GM18873 (cell line): ENCODE measurements around the gene RASSF6.
"Not testable (repeated sequence)": the region's sequence is repeated elsewhere in the genome, so short reads cannot be mapped to it uniquely, and the experiment has no call there.

Experiments
- ATAC-seq: cut with Tn5 transposase; IDR thresholded peaks from one replicate; pipeline ENCODE4 v1.9.1; 2021; ENCODE audit warnings: mild to moderate bottlenecking, moderate library complexity, moderate number of reproducible peaks; ENCODE audit not compliant: unreplicated experiment, low FRiP score

Gene RASSF6

GRCh38 chr4:73585345-73585744, 34.9 kb downstream of the RASSF6 start:
- ATAC-seq = no peak

GRCh38 chr4:73583666-73584065, 36.6 kb downstream of the RASSF6 start:
- ATAC-seq = no peak

GRCh38 chr4:73577371-73577770, 42.9 kb downstream of the RASSF6 start:
- ATAC-seq = no peak

- no peak for ATAC-seq
Observed at GRCh38 chr4:73576381-73576780, 43.9 kb downstream of the RASSF6 start.

- no peak for ATAC-seq
Observed at GRCh38 chr4:73575660-73576059, 44.6 kb downstream of the RASSF6 start.

GRCh38 chr4:73573794-73574528, 46.3 kb downstream of the RASSF6 start:
- no peak for ATAC-seq

- ATAC-seq = not testable (repeated sequence)
Observed at GRCh38 chr4:73550865-73551264, 69.4 kb downstream of the RASSF6 start.

GRCh38 chr4:73544620-73545019, 75.6 kb downstream of the RASSF6 start:
- ATAC-seq = no peak

GRCh38 chr4:73541251-73541650, 79.0 kb downstream of the RASSF6 start:
- ATAC-seq = no peak

- no peak for ATAC-seq
Observed at GRCh38 chr4:73540826-73541225, 79.4 kb downstream of the RASSF6 start.

- ATAC-seq = no peak
Observed at GRCh38 chr4:73539386-73539785, 80.8 kb downstream of the RASSF6 start.

- no peak for ATAC-seq
Observed at GRCh38 chr4:73538162-73538561, 82.1 kb downstream of the RASSF6 start.

GRCh38 chr4:73533515-73534422, 86.5 kb downstream of the RASSF6 start:
- ATAC-seq = no peak

- no peak for ATAC-seq
Observed at GRCh38 chr4:73528171-73528570, 92.1 kb downstream of the RASSF6 start.

- ATAC-seq = peak; percentile 75
Observed at GRCh38 chr4:73527196-73527595, 93.0 kb downstream of the RASSF6 start.

- ATAC-seq = no peak
Observed at GRCh38 chr4:73525611-73526010, 94.6 kb downstream of the RASSF6 start.

GRCh38 chr4:73523126-73523525, 97.1 kb downstream of the RASSF6 start:
- no peak for ATAC-seq
